Adrenal gland (tissue), 5 donors: ENCODE measurements around the gene TBC1D1.

Source experiments
- POLR2A ChIP-seq, 2 donors: fragments of 450-650 bp; IDR thresholded peaks; one replicate each; pipeline ENCODE4 v1.6.1; 2017; ENCODE audit warnings: antibody characterized with exemption in 2 of 2, mild to moderate bottlenecking in 2 of 2, moderate library complexity in 1 of 2
- TF ChIP-seq, protein P1 (sequence below), 6 experiments: fragments of 450-650 bp in 4 of 6; fragments of 200-600 bp in 2 of 6; sonication (generic) in 1 of 6; IDR thresholded peaks; 1 replicate in 5 of 6; 2 replicates in 1 of 6; pipeline versions ENCODE4 v1.5.1 to v1.8.0; 2016 to 2021; ENCODE audit warnings: antibody characterized with exemption in 6 of 6, mild to moderate bottlenecking in 2 of 6, moderate library complexity in 1 of 6
- donor health status: DM: no; HTN: no; CAD: no.

GRCh38 chr4:37995981-37996775 lies 105.3 kb downstream of the TBC1D1 start:
- TF ChIP-seq POLR2A (IDR thresholded peaks at IDR 0.05): no peak
- TF ChIP-seq, protein P1, sequence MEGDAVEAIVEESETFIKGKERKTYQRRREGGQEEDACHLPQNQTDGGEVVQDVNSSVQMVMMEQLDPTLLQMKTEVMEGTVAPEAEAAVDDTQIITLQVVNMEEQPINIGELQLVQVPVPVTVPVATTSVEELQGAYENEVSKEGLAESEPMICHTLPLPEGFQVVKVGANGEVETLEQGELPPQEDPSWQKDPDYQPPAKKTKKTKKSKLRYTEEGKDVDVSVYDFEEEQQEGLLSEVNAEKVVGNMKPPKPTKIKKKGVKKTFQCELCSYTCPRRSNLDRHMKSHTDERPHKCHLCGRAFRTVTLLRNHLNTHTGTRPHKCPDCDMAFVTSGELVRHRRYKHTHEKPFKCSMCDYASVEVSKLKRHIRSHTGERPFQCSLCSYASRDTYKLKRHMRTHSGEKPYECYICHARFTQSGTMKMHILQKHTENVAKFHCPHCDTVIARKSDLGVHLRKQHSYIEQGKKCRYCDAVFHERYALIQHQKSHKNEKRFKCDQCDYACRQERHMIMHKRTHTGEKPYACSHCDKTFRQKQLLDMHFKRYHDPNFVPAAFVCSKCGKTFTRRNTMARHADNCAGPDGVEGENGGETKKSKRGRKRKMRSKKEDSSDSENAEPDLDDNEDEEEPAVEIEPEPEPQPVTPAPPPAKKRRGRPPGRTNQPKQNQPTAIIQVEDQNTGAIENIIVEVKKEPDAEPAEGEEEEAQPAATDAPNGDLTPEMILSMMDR (IDR thresholded peaks at IDR 0.05): no peak
